H1 (cell line): ENCODE measurements around the gene WASL. TPM values are rescaled to one million over a fixed set of nuclear protein-coding genes. Genes with fewer than 3 reads are reported as not detected.

Experiments
- CTCF ChIA-PET: fragments of 300-600 bp; sonication (Branson Sonifier 250); formaldehyde crosslinking; loops from one replicate; lab custom pipeline; 2021; ENCODE audit not compliant: partially characterized antibody; lab: Charles Lee
- POLR2A ChIA-PET: fragments of 300-600 bp; sonication (Branson Sonifier 250); formaldehyde crosslinking; loops from one replicate; lab custom pipeline; 2021; ENCODE audit warnings: inconsistent platforms; ENCODE audit not compliant: partially characterized antibody; lab: Charles Lee
- DNase-seq, 2 experiments: peaks; one replicate each; pipeline versions ENCODE4 v3.0.0 to v3.0.0-alpha.2; 2010 to 2022; ENCODE audit warnings: low spot score in 2 of 2, low read depth in 1 of 2, mixed read lengths in 1 of 2
- FAIRE-seq: peaks from 2 replicates; lab custom pipeline; 2011; peaks lifted over from hg19 to GRCh38; lab: Jason Lieb, UNC
- H2AFZ ChIP-seq: 2 replicates; pipeline ENCODE4 v1.8.1; 2012; ENCODE audit warnings: low read length, inconsistent platforms
- H2AK5ac ChIP-seq: 2 replicates; pipeline ENCODE4 v1.6.1; 2013; ENCODE audit warnings: low read depth, low read length
- H2BK120ac ChIP-seq: replicated peaks from 2 replicates; pipeline ENCODE3; 2013; ENCODE audit warnings: low read depth, low read length, inconsistent platforms
- H2BK12ac ChIP-seq: 2 replicates; pipeline ENCODE4 v1.6.1; 2013; ENCODE audit warnings: low read depth, low read length
- H2BK15ac ChIP-seq: 2 replicates; pipeline ENCODE4 v1.6.1; 2013; ENCODE audit warnings: low read length
- H2BK20ac ChIP-seq: 2 replicates; pipeline ENCODE4 v1.6.1; 2013; ENCODE audit warnings: low read length
- H2BK5ac ChIP-seq: 2 replicates; pipeline ENCODE4 v1.6.1; 2013; ENCODE audit warnings: low read depth, low read length
- H3K14ac ChIP-seq: 2 replicates; pipeline ENCODE4 v1.6.1; 2013; ENCODE audit warnings: inconsistent platforms; ENCODE audit not compliant: insufficient read length
- H3K18ac ChIP-seq: 2 replicates; pipeline ENCODE4 v1.6.1; 2013; ENCODE audit warnings: low read length; ENCODE audit errors: extremely low read depth
- H3K23ac ChIP-seq: 2 replicates; pipeline ENCODE4 v1.6.1; 2013; ENCODE audit warnings: inconsistent platforms; ENCODE audit not compliant: insufficient read length
- H3K23me2 ChIP-seq: 2 replicates; pipeline ENCODE4 v1.6.1; 2013; ENCODE audit warnings: low read depth, low read length
- H3K27ac ChIP-seq: 2 replicates; pipeline ENCODE4 v1.6.1; 2011; ENCODE audit warnings: low read depth, low read length, inconsistent platforms
- H3K27me3 ChIP-seq, 4 experiments: replicated peaks in 1 of 4; 1 replicate in 1 of 4; 2 replicates in 3 of 4; pipeline versions ENCODE4 v1.6.1 to v1.8.1; 2011 to 2013; ENCODE audit warnings: low read length in 3 of 4, mild to moderate bottlenecking in 3 of 4, inconsistent platforms in 2 of 4, mixed read lengths in 2 of 4, moderate library complexity in 1 of 4; ENCODE audit not compliant: control insufficient read depth in 3 of 4, insufficient read depth in 3 of 4; ENCODE audit errors: extremely low read depth in 1 of 4
- H3K36me3 ChIP-seq, 4 experiments: 2 replicates each; pipeline versions ENCODE4 v1.6.1 to v1.8.1; 2011 to 2013; ENCODE audit warnings: mild to moderate bottlenecking in 4 of 4, low read length in 3 of 4, moderate library complexity in 2 of 4, control low read depth in 1 of 4, inconsistent platforms in 1 of 4; ENCODE audit not compliant: insufficient read depth in 4 of 4, control insufficient read depth in 2 of 4
- H3K4ac ChIP-seq: replicated peaks from 2 replicates; pipeline ENCODE3; 2013; ENCODE audit warnings: low read length, low read depth, mixed read lengths, inconsistent platforms; ENCODE audit not compliant: insufficient read length
- H3K4me1 ChIP-seq, 4 experiments: replicated peaks in 1 of 4; 1 replicate in 1 of 4; 2 replicates in 3 of 4; pipeline versions ENCODE4 v1.6.1 to v1.8.1; 2011 to 2013; ENCODE audit warnings: low read length in 3 of 4, inconsistent platforms in 2 of 4, mixed read lengths in 1 of 4; ENCODE audit not compliant: insufficient read depth in 4 of 4, control insufficient read depth in 3 of 4
- H3K4me2 ChIP-seq, 2 experiments: 2 replicates each; pipeline versions ENCODE4 v1.6.1 to v1.8.1; 2011 to 2013; ENCODE audit warnings: low read depth in 2 of 2, low read length in 2 of 2, control low read depth in 1 of 2, inconsistent platforms in 1 of 2, mild to moderate bottlenecking in 1 of 2; ENCODE audit not compliant: insufficient read depth in 1 of 2
- H3K4me3 ChIP-seq, 4 experiments: fragments of 200-600, 300-600 bp in 1 of 4; sonication (generic), shearing (Covaris generic), sonication (Bioruptor Twin) in 1 of 4; 2 replicates each; pipeline versions ENCODE4 v1.5.1 to v1.8.1; 2011 to 2016; ENCODE audit warnings: low read length in 4 of 4, low read depth in 3 of 4, control low read depth in 2 of 4, inconsistent platforms in 2 of 4, mild to moderate bottlenecking in 2 of 4, mixed read lengths in 1 of 4, moderate library complexity in 1 of 4; ENCODE audit not compliant: insufficient read depth in 2 of 4; ENCODE audit errors: extremely low read depth in 1 of 4
- H3K56ac ChIP-seq: replicated peaks from 2 replicates; pipeline ENCODE3; 2013; ENCODE audit warnings: low read depth, mild to moderate bottlenecking, mixed read lengths, low read length, inconsistent platforms; ENCODE audit not compliant: insufficient read length
- H3K79me1 ChIP-seq: 2 replicates; pipeline ENCODE4 v1.6.1; 2013; ENCODE audit warnings: low read depth, low read length, control low read depth
- H3K79me2 ChIP-seq, 2 experiments: 2 replicates each; pipeline versions ENCODE4 v1.6.1 to v1.8.1; 2012 to 2013; ENCODE audit warnings: low read length in 2 of 2, mild to moderate bottlenecking in 2 of 2, inconsistent platforms in 1 of 2; ENCODE audit not compliant: insufficient read depth in 2 of 2, control insufficient read depth in 1 of 2
- H3K9ac ChIP-seq, 4 experiments: replicated peaks in 1 of 4; 1 replicate in 1 of 4; 2 replicates in 3 of 4; pipeline versions ENCODE4 v1.6.1 to v1.8.1; 2011 to 2013; ENCODE audit warnings: low read depth in 3 of 4, low read length in 3 of 4, control low read depth in 2 of 4, mild to moderate bottlenecking in 2 of 4, moderate library complexity in 2 of 4, inconsistent platforms in 1 of 4; ENCODE audit errors: extremely low read depth in 1 of 4
- H3K9me3 ChIP-seq, 2 experiments: 2 replicates each; pipeline versions ENCODE4 v1.6.1 to v1.8.1; 2012 to 2013; ENCODE audit warnings: mild to moderate bottlenecking in 2 of 2, moderate library complexity in 2 of 2, control low read depth in 1 of 2, inconsistent platforms in 1 of 2, low read depth in 1 of 2, low read length in 1 of 2, mixed read lengths in 1 of 2; ENCODE audit not compliant: insufficient read depth in 2 of 2
- H4K20me1 ChIP-seq, 2 experiments: replicated peaks in 1 of 2; 2 replicates each; pipeline versions ENCODE3 to v1.8.1; 2011 to 2013; ENCODE audit warnings: inconsistent platforms in 2 of 2, low read length in 2 of 2, mild to moderate bottlenecking in 1 of 2; ENCODE audit not compliant: insufficient read depth in 2 of 2, control insufficient read depth in 1 of 2
- H4K5ac ChIP-seq: 2 replicates; pipeline ENCODE4 v1.6.1; 2013; ENCODE audit warnings: low read length, low read depth, mixed read lengths, inconsistent platforms; ENCODE audit not compliant: insufficient read length
- H4K8ac ChIP-seq: 2 replicates; pipeline ENCODE4 v1.8.0; 2013; ENCODE audit warnings: mild to moderate bottlenecking, moderate library complexity, low read length, inconsistent platforms; ENCODE audit not compliant: insufficient read depth; ENCODE audit errors: extremely low read depth
- H4K91ac ChIP-seq: replicated peaks from 2 replicates; pipeline ENCODE3; 2013; ENCODE audit warnings: low read length, mixed read lengths, inconsistent platforms; ENCODE audit not compliant: insufficient read length
- CEBPB ChIP-seq: IDR thresholded peaks from 2 replicates; pipeline ENCODE4 v1.6.1; 2012; ENCODE audit warnings: low read depth, low read length
- CHD2 ChIP-seq: IDR thresholded peaks from 2 replicates; pipeline ENCODE4 v1.6.1; 2012; ENCODE audit warnings: low read length, improper control_type of control experiment
- JUN ChIP-seq: IDR thresholded peaks from 2 replicates; pipeline ENCODE4 v1.6.1; 2011; ENCODE audit warnings: low read depth, mild to moderate bottlenecking, improper control_type of control experiment, low read length
- POLR2A ChIP-seq, 2 experiments: IDR thresholded peaks; 1 replicate in 1 of 2; 2 replicates in 1 of 2; pipeline ENCODE4 v1.6.1; 2011; ENCODE audit warnings: low read depth in 2 of 2, low read length in 2 of 2, mild to moderate bottlenecking in 2 of 2; ENCODE audit errors: control extremely low read depth in 1 of 2
- RAD21 ChIP-seq, 2 experiments: IDR thresholded peaks in 1 of 2; conservative IDR thresholded peaks in 1 of 2; 2 replicates each; pipeline ENCODE4 v1.6.1; 2011; ENCODE audit warnings: low read depth in 2 of 2, low read length in 2 of 2, improper control_type of control experiment in 1 of 2, inconsistent platforms in 1 of 2, mild to moderate bottlenecking in 1 of 2, moderate library complexity in 1 of 2
- RBBP5 ChIP-seq: IDR thresholded peaks from 2 replicates; pipeline ENCODE4 v1.7.1; 2012; ENCODE audit warnings: low read depth, mild to moderate bottlenecking, inconsistent platforms, low read length, moderate library complexity, borderline replicate concordance
- RFX5 ChIP-seq: IDR thresholded peaks from 2 replicates; pipeline ENCODE4 v1.6.1; 2011; ENCODE audit warnings: low read depth, low read length, improper control_type of control experiment, borderline replicate concordance
- RXRA ChIP-seq: IDR thresholded peaks from 2 replicates; pipeline ENCODE4 v1.6.1; 2011; ENCODE audit warnings: low read depth, mild to moderate bottlenecking, low read length, moderate library complexity; ENCODE audit not compliant: insufficient read depth
- SIRT6 ChIP-seq: IDR thresholded peaks from one replicate; pipeline ENCODE4 v1.7.1; 2012; ENCODE audit warnings: low read length, inconsistent platforms
- TBP ChIP-seq: IDR thresholded peaks from 2 replicates; pipeline ENCODE4 v1.6.1; 2011; ENCODE audit warnings: low read depth, low read length, improper control_type of control experiment
- YY1 ChIP-seq: IDR thresholded peaks from 2 replicates; pipeline ENCODE4 v1.6.1; 2011; ENCODE audit warnings: low read depth, mild to moderate bottlenecking, low read length
- WGBS, 2 experiments: shearing (Covaris generic) in 1 of 2; methylation state at CpG; one replicate each; pipeline versions ENCODE4 v1.1.6 to v1.1.7; 2013 to 2015; ENCODE audit warnings: low lambda C conversion rate in 2 of 2, mixed read lengths in 2 of 2, inconsistent platforms in 1 of 2, low coverage in 1 of 2, missing lambda C conversion rate in 1 of 2; ENCODE audit not compliant: insufficient replicate concordance in 2 of 2, insufficient coverage in 1 of 2, insufficient read length in 1 of 2; ENCODE audit errors: extremely low coverage in 1 of 2, missing lambda C conversion rate in 1 of 2; 5-methylcytosine and 5-hydroxymethylcytosine counted together
- polyA plus RNA-seq, 7 experiments: library from polyadenylated mRNA; depleted of rRNA in 3 of 7; stranded (reverse) in 5 of 7; unstranded in 2 of 7; fragments of >200 nt in 5 of 7; fragments of 200-250 nt in 2 of 7; gene quantifications; 1 replicate in 5 of 7; 2 replicates in 1 of 7; 4 replicates in 1 of 7; pipeline versions ENCODE4 v1.2.1 to v1.2.3, GENCODE V29; 2011 to 2013; ENCODE audit warnings: missing spikeins in 2 of 7, mixed read lengths in 2 of 7
- total RNA-seq: library from RNA; stranded (reverse); fragmentation: NEBNext Ultra II Directional; extraction: Animal tissue kit (Norgen Biotek cat#: 25700); gene quantifications from 2 replicates; pipeline ENCODE4 v1.2.1, GENCODE V29; 2021
- TF ChIP-seq, protein P1 (sequence below): IDR thresholded peaks from 2 replicates; pipeline ENCODE4 v1.6.1; 2011; ENCODE audit warnings: low read length, improper control_type of control experiment

Gene WASL
- total and polyA plus RNA-seq, 2 of the 8 experiments (the other 6 are each of a cell fraction or from before 2014, with no cell fraction given) = 7.7 to 38.9 TPM

GRCh38 chr7:123761729-123762128, 12.9 kb upstream of the WASL start:
- Histone ChIP-seq H2BK120ac (no peak overlapping the region), H3K79me1 (no peaks in the 10 kb centered on the region), H2AFZ (no peak overlapping the region), H3K9ac (no peak overlapping the region), H3K4ac (no peak overlapping the region), H3K4me3 (no peak overlapping the region), H3K9me3 (peaks cover 0 to 5% of the 10 kb centered on the region in 2 experiments; a peak in 1 of 4 replicates), H2AK5ac (no peak overlapping the region), H3K14ac (no peak overlapping the region), H4K91ac (no peak overlapping the region), H3K27me3 (peaks cover 0 to 1% (median 0%) of the 10 kb centered on the region in 4 experiments; a peak in 1 of 7 replicates), H3K27ac (no peak overlapping the region), H3K79me2 (no peaks in the 10 kb centered on the region), H3K23me2 (no peaks in the 10 kb centered on the region), H4K5ac (no peak overlapping the region), H3K36me3 (no peaks in the 10 kb centered on the region), H3K4me1 (no peaks in the 10 kb centered on the region; a peak in 1 of 7 replicates), H2BK12ac (no peak overlapping the region), H2BK15ac (no peak overlapping the region), H3K4me2 (no peak overlapping the region), H4K20me1 (no peaks in the 10 kb centered on the region), H2BK5ac (no peak overlapping the region), H3K56ac (no peak overlapping the region), H4K8ac (no peak overlapping the region), H2BK20ac (no peak overlapping the region), H3K23ac (no peak overlapping the region), H3K18ac (no peak overlapping the region)
- POLR2A ChIA-PET = interaction anchor here (1.2 to 1.3 kb wide), 2 partner anchors 11 to 13 kb away, joined by 4 to 6 read pairs; partner anchors contain the start of gene WASL
- WGBS, 2 experiments = 85 to 100% methylated on average over 1 to 3 of the region's 3 CpGs
- FAIRE-seq = no peak
- DNase-seq = no peak
- CTCF ChIA-PET = no interaction called here
- TF ChIP-seq RBBP5 (no peak), JUN (no peak), TBP (no peak), RFX5 (no peak), RXRA (no peak), YY1 (no peak), POLR2A (IDR thresholded peaks at IDR 0.05; ENCODE audit: control extremely low read depth in 1 of 2, low read depth in 2 of 2, low read length in 2 of 2) (no peak), RAD21 (IDR thresholded peaks at IDR 0.05 in 1 of 2, conservative IDR thresholded peaks at IDR 0.05 in 1 of 2; ENCODE audit: low read depth in 2 of 2, low read length in 2 of 2) (no peak), CEBPB (no peak), SIRT6 (no peak), CHD2 (no peak)
- TF ChIP-seq, protein P1, sequence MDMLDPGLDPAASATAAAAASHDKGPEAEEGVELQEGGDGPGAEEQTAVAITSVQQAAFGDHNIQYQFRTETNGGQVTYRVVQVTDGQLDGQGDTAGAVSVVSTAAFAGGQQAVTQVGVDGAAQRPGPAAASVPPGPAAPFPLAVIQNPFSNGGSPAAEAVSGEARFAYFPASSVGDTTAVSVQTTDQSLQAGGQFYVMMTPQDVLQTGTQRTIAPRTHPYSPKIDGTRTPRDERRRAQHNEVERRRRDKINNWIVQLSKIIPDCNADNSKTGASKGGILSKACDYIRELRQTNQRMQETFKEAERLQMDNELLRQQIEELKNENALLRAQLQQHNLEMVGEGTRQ = no peak
